Measurements from ENCODE around the gene CCDC92. TPM values are rescaled to one million over a fixed set of nuclear protein-coding genes. Genes with fewer than 3 reads are reported as not detected.

The CCDC92 gene
- total RNA-seq, 1 experiment from 2014 or later: 16.8 TPM

GRCh38 chr12:124002654-124003053, 30.0 kb upstream of the CCDC92 start:
- H3K9me3 Mint-ChIP-seq (ENCODE audit: unreplicated experiment): no peaks in the 10 kb centered on the region
- ChIA-PET POLR2A (no interaction called here), CTCF (no interaction called here)
- DNase-seq: no peak
- Histone ChIP-seq H3K27me3 (replicated peaks; ENCODE audit: control insufficient read depth, insufficient read depth, low read length) (no peaks in the 10 kb centered on the region), H3K36me3 (ENCODE audit: control insufficient read depth, insufficient read depth, low read length) (peaks cover 6% of the 10 kb centered on the region), H3K4me3 (ENCODE audit: low read depth, low read length) (no peak overlapping the region), H3K4me1 (no peaks in the 10 kb centered on the region), H3K9me3 (no peaks in the 10 kb centered on the region)
- H3K4me1 Mint-ChIP-seq (ENCODE audit: low read depth, unreplicated experiment): no peaks in the 10 kb centered on the region
- H3K4me3 Mint-ChIP-seq (ENCODE audit: unreplicated experiment): no peak overlapping the region
- no peak for TF ChIP-seq CTCF (IDR thresholded peaks at IDR 0.05; ENCODE audit: insufficient read depth in 1 of 2, low read depth in 1 of 2, low read length in 1 of 2, severe bottlenecking in 1 of 2, unreplicated experiment in 1 of 2)
- no TSS peak for BruUV-seq (replicated peaks)
- no peaks in the 10 kb centered on the region for H3K27me3 Mint-ChIP-seq (ENCODE audit: insufficient read depth, unreplicated experiment)
- no peak overlapping the region for H3K27ac Mint-ChIP-seq (ENCODE audit: unreplicated experiment)
- H3K36me3 Mint-ChIP-seq (ENCODE audit: insufficient read depth, unreplicated experiment): peaks cover 17% of the 10 kb centered on the region
- intact Hi-C loops (cut with micrococcal nuclease; ENCODE audit: unreplicated experiment): no loop called here

- POLR2A ChIA-PET: no interaction called here
- no peaks in the 10 kb centered on the region for H3K9me3 ChIP-seq
- no peaks in the 10 kb centered on the region for H3K27me3 ChIP-seq (replicated peaks; ENCODE audit: control insufficient read depth, insufficient read depth, low read length)
- peaks cover 15% of the 10 kb centered on the region for H3K36me3 Mint-ChIP-seq (ENCODE audit: insufficient read depth, unreplicated experiment)
- TF ChIP-seq CTCF (IDR thresholded peaks at IDR 0.05; ENCODE audit: insufficient read depth in 1 of 2, low read depth in 1 of 2, low read length in 1 of 2, severe bottlenecking in 1 of 2, unreplicated experiment in 1 of 2): no peak
- no peak overlapping the region for H3K4me3 Mint-ChIP-seq (ENCODE audit: unreplicated experiment)
- H3K36me3 ChIP-seq (ENCODE audit: control insufficient read depth, insufficient read depth, low read length): peaks cover 6% of the 10 kb centered on the region
- H3K4me1 Mint-ChIP-seq (ENCODE audit: low read depth, unreplicated experiment): no peaks in the 10 kb centered on the region
- intact Hi-C loops (cut with micrococcal nuclease; ENCODE audit: unreplicated experiment): no loop called here
- no TSS peak for BruUV-seq (replicated peaks)
- H3K27ac Mint-ChIP-seq (ENCODE audit: unreplicated experiment): no peak overlapping the region
- no peaks in the 10 kb centered on the region for H3K27me3 Mint-ChIP-seq (ENCODE audit: insufficient read depth, unreplicated experiment)
- no peak overlapping the region for H3K4me3 ChIP-seq (ENCODE audit: low read depth, low read length)
- H3K9me3 Mint-ChIP-seq (ENCODE audit: unreplicated experiment): no peaks in the 10 kb centered on the region
- no peak for DNase-seq
- CTCF ChIA-PET: no interaction called here
- no peaks in the 10 kb centered on the region for H3K4me1 ChIP-seq
These were observed 29.5 kb upstream of the CCDC92 start for GRCh38 chr12:124002021-124002644.

- Mint-ChIP-seq H3K9me3 (ENCODE audit: unreplicated experiment) (no peaks in the 10 kb centered on the region), H3K27ac (ENCODE audit: unreplicated experiment) (no peak overlapping the region), H3K27me3 (ENCODE audit: insufficient read depth, unreplicated experiment) (no peaks in the 10 kb centered on the region), H3K4me3 (ENCODE audit: unreplicated experiment) (no peak overlapping the region), H3K36me3 (ENCODE audit: insufficient read depth, unreplicated experiment) (peaks cover 11% of the 10 kb centered on the region), H3K4me1 (ENCODE audit: low read depth, unreplicated experiment) (no peaks in the 10 kb centered on the region)
- intact Hi-C loops (cut with micrococcal nuclease; ENCODE audit: unreplicated experiment): no loop called here
- Histone ChIP-seq H3K4me1 (no peaks in the 10 kb centered on the region), H3K9me3 (no peaks in the 10 kb centered on the region), H3K36me3 (ENCODE audit: control insufficient read depth, insufficient read depth, low read length) (peaks cover 6% of the 10 kb centered on the region), H3K27me3 (replicated peaks; ENCODE audit: control insufficient read depth, insufficient read depth, low read length) (no peaks in the 10 kb centered on the region), H3K4me3 (ENCODE audit: low read depth, low read length) (no peak overlapping the region)
- no peak for DNase-seq
- BruUV-seq (replicated peaks): no TSS peak
- CTCF ChIA-PET: no interaction called here
- POLR2A ChIA-PET: no interaction called here
- TF ChIP-seq CTCF (IDR thresholded peaks at IDR 0.05; ENCODE audit: insufficient read depth in 1 of 2, low read depth in 1 of 2, low read length in 1 of 2, severe bottlenecking in 1 of 2, unreplicated experiment in 1 of 2): no peak
These were observed 28.7 kb upstream of the CCDC92 start for GRCh38 chr12:124001343-124001742.
